MCF 10A (cell line): ENCODE results near the gene COX10. TPM values are rescaled to one million over a fixed set of nuclear protein-coding genes. Genes with fewer than 3 reads are reported as not detected.
"Not testable (repeated sequence)": the region's sequence is repeated elsewhere in the genome, so short reads cannot be mapped to it uniquely, and the experiment has no call there.

ENCODE experiments used
- BruUV-seq: library from RNA; stranded (reverse); fragments of 400-500 nt; replicated peaks from 2 replicates; lab custom pipeline; 2021; lab: Mats Ljungman, UMichigan
- CTCF ChIA-PET: fragments of 300-600 bp; sonication (Branson Sonifier 250); formaldehyde crosslinking; extraction: SDS; loops from one replicate; lab custom pipeline; 2021; ENCODE audit warnings: antibody characterized with exemption, inconsistent platforms; lab: Yijun Ruan, JAX
- POLR2A ChIA-PET: fragments of 300-600, 350-650 bp; sonication (Branson Sonifier 250); formaldehyde crosslinking; extraction: SDS; loops from one replicate; lab custom pipeline; 2020; ENCODE audit warnings: antibody characterized with exemption, inconsistent platforms; lab: Yijun Ruan, JAX
- DNase-seq: peaks from one replicate; pipeline ENCODE4 v3.0.0-alpha.2; 2018; ENCODE audit not compliant: unreplicated experiment
- H3K27ac Mint-ChIP-seq: one replicate; pipeline ENCODE4 v1.8.0; 2022; ENCODE audit warnings: mild to moderate bottlenecking, low read depth, mixed read lengths; ENCODE audit not compliant: unreplicated experiment
- H3K27me3 Mint-ChIP-seq: one replicate; pipeline ENCODE4 v1.8.0; 2022; ENCODE audit warnings: mixed read lengths; ENCODE audit not compliant: insufficient read depth, unreplicated experiment
- H3K36me3 Mint-ChIP-seq: one replicate; pipeline ENCODE4 v1.8.0; 2022; ENCODE audit warnings: mild to moderate bottlenecking, moderate library complexity, mixed read lengths; ENCODE audit not compliant: insufficient read depth, unreplicated experiment
- H3K4me1 Mint-ChIP-seq: one replicate; pipeline ENCODE4 v1.8.0; 2022; ENCODE audit warnings: mixed read lengths; ENCODE audit not compliant: insufficient read depth, unreplicated experiment
- H3K4me3 Mint-ChIP-seq: one replicate; pipeline ENCODE4 v1.8.0; 2022; ENCODE audit warnings: mild to moderate bottlenecking, moderate library complexity, mixed read lengths; ENCODE audit not compliant: unreplicated experiment
- H3K9me3 Mint-ChIP-seq: one replicate; pipeline ENCODE4 v1.8.0; 2022; ENCODE audit warnings: mixed read lengths; ENCODE audit not compliant: unreplicated experiment
- intact Hi-C: fragments of 100-400 bp; cut with micrococcal nuclease; formaldehyde crosslinking; loops from 2 replicates; pipeline ENCODE4 v1.14.1; 2022
- total RNA-seq: library from RNA; stranded (reverse); gene quantifications from 2 replicates; pipeline ENCODE4 v1.2.3, GENCODE V29; 2022
- TF ChIP-seq, protein P1 (sequence below): fragments of 200-600 bp; IDR thresholded peaks from one replicate; pipeline ENCODE4 v1.8.0; 2022; ENCODE audit warnings: antibody characterized with exemption, mild to moderate bottlenecking; ENCODE audit not compliant: unreplicated experiment

The COX10 gene
- total RNA-seq, 1 experiment from 2014 or later = 21.0 TPM

GRCh38 chr17:14227052-14227451 lies 157.7 kb downstream of the COX10 start:
- peaks cover 6% of the 10 kb centered on the region for H3K36me3 Mint-ChIP-seq
- intact Hi-C loops = no loop called here
- H3K9me3 Mint-ChIP-seq = no peaks in the 10 kb centered on the region
- TF ChIP-seq, protein P1, sequence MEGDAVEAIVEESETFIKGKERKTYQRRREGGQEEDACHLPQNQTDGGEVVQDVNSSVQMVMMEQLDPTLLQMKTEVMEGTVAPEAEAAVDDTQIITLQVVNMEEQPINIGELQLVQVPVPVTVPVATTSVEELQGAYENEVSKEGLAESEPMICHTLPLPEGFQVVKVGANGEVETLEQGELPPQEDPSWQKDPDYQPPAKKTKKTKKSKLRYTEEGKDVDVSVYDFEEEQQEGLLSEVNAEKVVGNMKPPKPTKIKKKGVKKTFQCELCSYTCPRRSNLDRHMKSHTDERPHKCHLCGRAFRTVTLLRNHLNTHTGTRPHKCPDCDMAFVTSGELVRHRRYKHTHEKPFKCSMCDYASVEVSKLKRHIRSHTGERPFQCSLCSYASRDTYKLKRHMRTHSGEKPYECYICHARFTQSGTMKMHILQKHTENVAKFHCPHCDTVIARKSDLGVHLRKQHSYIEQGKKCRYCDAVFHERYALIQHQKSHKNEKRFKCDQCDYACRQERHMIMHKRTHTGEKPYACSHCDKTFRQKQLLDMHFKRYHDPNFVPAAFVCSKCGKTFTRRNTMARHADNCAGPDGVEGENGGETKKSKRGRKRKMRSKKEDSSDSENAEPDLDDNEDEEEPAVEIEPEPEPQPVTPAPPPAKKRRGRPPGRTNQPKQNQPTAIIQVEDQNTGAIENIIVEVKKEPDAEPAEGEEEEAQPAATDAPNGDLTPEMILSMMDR = no peak
- POLR2A ChIA-PET = interaction anchor here (0.7 to 0.8 kb wide), 2 partner anchors 9 to 11 kb away, joined by 3 read pairs; no protein-coding TSS in a partner anchor
- no peak overlapping the region for H3K4me3 Mint-ChIP-seq
- DNase-seq = no peak
- CTCF ChIA-PET = no interaction called here
- H3K27ac Mint-ChIP-seq = no peak overlapping the region
- no peaks in the 10 kb centered on the region for H3K27me3 Mint-ChIP-seq
- BruUV-seq = no TSS peak
- H3K4me1 Mint-ChIP-seq = no peaks in the 10 kb centered on the region

- POLR2A ChIA-PET = no interaction called here
- no peaks in the 10 kb centered on the region for H3K9me3 Mint-ChIP-seq
- no peak for DNase-seq
- H3K27me3 Mint-ChIP-seq = no peaks in the 10 kb centered on the region
- TF ChIP-seq, protein P1 = no peak
- no TSS peak for BruUV-seq
- H3K4me3 Mint-ChIP-seq = no peak overlapping the region
- CTCF ChIA-PET = interaction anchor here (0.7 kb wide), 1 partner anchor 697 kb away, joined by 3 read pairs; no protein-coding TSS in a partner anchor
- H3K27ac Mint-ChIP-seq = no peak overlapping the region
- peaks cover 5% of the 10 kb centered on the region for H3K36me3 Mint-ChIP-seq
- intact Hi-C loops = no loop called here
- no peaks in the 10 kb centered on the region for H3K4me1 Mint-ChIP-seq
Measured at GRCh38 chr17:14228903-14229302, 159.6 kb downstream of the COX10 start.

GRCh38 chr17:14231187-14231586 lies 161.9 kb downstream of the COX10 start:
- H3K27ac Mint-ChIP-seq, CTCF ChIA-PET, H3K4me3 Mint-ChIP-seq: not testable (repeated sequence)

GRCh38 chr17:14235047-14235446 lies 165.7 kb downstream of the COX10 start:
- BruUV-seq, H3K4me3 Mint-ChIP-seq, POLR2A ChIA-PET, H3K4me1 Mint-ChIP-seq, H3K27me3 Mint-ChIP-seq, H3K36me3 Mint-ChIP-seq, intact Hi-C loops, CTCF ChIA-PET, H3K27ac Mint-ChIP-seq, DNase-seq, H3K9me3 Mint-ChIP-seq: not testable (repeated sequence)

More at GRCh38 chr17:14231187-14231586, 161.9 kb downstream of the COX10 start:
- H3K9me3 Mint-ChIP-seq, BruUV-seq, H3K4me1 Mint-ChIP-seq, H3K36me3 Mint-ChIP-seq, POLR2A ChIA-PET, H3K27me3 Mint-ChIP-seq, DNase-seq, intact Hi-C loops: not testable (repeated sequence)

- CTCF ChIA-PET, BruUV-seq, H3K9me3 Mint-ChIP-seq, DNase-seq, H3K27ac Mint-ChIP-seq, H3K36me3 Mint-ChIP-seq, H3K27me3 Mint-ChIP-seq, intact Hi-C loops, H3K4me1 Mint-ChIP-seq, POLR2A ChIA-PET, H3K4me3 Mint-ChIP-seq: not testable (repeated sequence)
Measured at GRCh38 chr17:14236032-14236431, 166.7 kb downstream of the COX10 start.

DNA sequence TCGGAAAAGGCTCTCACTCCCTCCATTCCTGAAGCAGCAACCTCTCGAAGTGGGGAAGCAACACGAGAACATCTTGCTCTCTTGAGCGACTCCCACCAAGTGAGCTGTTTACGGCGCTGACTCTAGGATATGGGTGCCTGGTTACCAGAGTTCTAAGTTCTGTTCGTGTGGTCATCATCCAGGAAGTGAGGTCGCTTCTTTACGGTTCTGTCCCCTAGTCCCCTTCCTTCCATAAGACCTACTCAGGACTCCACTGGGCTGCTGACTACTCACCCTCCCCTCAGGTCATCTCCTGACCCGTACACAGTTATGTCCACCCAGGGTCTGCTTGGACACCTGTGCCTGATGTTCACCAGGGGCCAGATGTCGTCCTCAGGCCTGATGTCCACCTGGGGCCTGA lies 167.5 kb downstream of the COX10 start, which contains the start of gene CDRT15:
Gene CDRT15, minus strand, starts transcription at position 101 of the 400 bp plus-strand sequence. Its CDS starts 29 bp downstream, at position 72.
- H3K27ac Mint-ChIP-seq, DNase-seq, CTCF ChIA-PET, BruUV-seq, H3K36me3 Mint-ChIP-seq, H3K9me3 Mint-ChIP-seq, H3K27me3 Mint-ChIP-seq, intact Hi-C loops, H3K4me3 Mint-ChIP-seq, H3K4me1 Mint-ChIP-seq, POLR2A ChIA-PET: not testable (repeated sequence)

DNA sequence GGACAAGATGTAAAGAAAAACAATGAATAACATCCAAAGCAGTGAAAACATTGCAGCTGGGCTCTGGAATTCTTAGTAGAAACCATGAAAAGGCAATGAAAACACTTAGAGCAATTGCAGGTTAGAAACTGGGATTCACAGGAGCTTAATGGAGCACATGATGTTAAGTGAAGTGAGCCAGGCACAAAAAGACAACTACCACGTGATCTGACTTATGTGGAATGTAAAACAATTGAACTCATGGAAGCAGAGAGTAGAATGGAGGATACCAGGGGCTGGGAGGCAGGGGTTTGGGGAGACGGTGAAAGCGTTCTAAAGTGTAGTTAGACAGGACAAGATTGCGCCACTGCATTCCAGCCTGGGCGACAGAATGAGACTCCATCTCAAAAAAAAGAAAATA lies 170.0 kb downstream of the COX10 start:
- DNase-seq, H3K27me3 Mint-ChIP-seq, CTCF ChIA-PET, H3K4me3 Mint-ChIP-seq, H3K4me1 Mint-ChIP-seq, H3K36me3 Mint-ChIP-seq, H3K27ac Mint-ChIP-seq, intact Hi-C loops, BruUV-seq, H3K9me3 Mint-ChIP-seq, POLR2A ChIA-PET: not testable (repeated sequence)
